CD4-positive, alpha-beta T cell treated with Interferon gamma for 1 hour (primary cell): ENCODE results near the gene CAPRIN1.
A peak's percentile ranks its signal among the peaks of the same experiment; 100 is the strongest.
"Not testable (repeated sequence)": the region's sequence is repeated elsewhere in the genome, so short reads cannot be mapped to it uniquely, and the experiment has no call there.

ENCODE experiments used
- DNase-seq: peaks from one replicate; pipeline ENCODE4 v3.0.0-alpha.2; 2020

Gene CAPRIN1

DNA sequence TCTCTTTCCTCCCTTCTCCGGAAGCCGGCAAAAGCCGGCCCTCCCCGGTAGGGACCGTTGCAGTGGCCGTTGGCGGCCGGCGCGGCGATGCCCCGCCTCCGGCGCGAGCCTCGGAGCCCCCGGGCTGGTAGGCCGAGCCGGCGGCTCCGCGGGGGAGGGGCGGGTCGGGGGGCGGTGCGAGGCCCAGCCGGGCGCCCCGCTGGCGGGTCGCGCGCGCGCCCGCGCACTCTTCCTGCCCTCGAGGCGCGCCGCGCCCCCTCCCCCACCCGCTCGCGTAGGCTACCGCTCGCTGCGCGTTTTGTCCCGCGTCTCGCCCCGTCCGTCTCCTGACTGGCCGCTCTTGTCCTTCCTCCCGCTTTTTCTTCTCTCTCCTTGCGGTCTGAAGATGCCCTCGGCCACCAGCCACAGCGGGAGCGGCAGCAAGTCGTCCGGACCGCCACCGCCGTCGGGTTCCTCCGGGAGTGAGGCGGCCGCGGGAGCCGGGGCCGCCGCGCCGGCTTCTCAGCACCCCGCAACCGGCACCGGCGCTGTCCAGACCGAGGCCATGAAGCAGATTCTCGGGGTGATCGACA is 591 bp downstream of the CAPRIN1 start:
- DNase-seq = peak; percentile 88

DNA sequence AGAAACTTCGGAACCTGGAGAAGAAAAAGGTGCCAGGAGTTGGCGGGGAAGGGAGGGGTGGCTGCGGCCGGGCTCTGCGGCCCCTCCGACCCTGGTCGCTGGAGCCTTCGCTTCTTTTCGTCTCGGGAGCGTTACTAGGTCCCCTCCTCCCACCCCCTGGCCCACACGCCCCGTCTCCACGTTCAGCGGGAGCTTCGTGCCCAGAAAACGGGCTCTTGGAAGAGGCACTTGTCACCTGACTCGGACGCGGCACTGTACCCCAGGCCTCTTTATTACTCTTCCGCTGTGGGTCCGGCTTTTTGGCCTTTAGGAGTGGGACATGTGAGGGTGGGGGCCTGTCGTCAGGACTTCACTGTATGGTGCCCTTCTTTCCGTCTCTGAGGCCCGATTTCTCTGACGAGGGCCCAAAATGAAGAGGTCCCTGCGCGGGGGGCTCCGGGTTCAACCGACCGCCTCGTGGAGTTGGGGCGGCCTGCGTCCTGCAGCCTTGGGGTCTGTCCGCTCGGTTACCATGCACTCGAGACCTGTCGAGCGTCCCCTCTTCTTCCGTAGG is 1.2 kb downstream of the CAPRIN1 start:
- no peak for DNase-seq

- DNase-seq = peak; percentile 79
These were observed 1.7 kb downstream of the CAPRIN1 start for GRCh38 chr11:34053161-34053686.

DNA sequence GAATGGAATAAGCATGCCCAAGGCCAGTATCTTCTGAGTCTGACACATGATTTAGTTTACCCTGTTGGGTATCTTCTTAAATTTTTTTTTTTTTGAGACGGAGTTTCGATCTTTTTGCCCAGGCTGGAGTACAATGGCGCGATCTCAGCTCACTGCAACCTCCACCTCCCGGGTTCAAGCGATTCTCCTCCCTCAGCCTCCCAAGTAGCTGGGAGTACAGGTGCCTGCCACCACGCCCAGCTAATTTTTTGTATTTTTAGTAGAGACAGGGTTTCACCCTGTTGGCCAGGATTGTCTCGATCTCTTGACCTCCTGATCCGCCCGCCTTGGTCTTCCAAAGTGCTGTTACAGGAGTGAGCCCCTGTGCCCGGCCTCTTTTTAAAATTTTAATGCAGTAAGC is 2.8 kb downstream of the CAPRIN1 start:
- not testable (repeated sequence) for DNase-seq

GRCh38 chr11:34055218-34056000 is 3.9 kb downstream of the CAPRIN1 start:
- DNase-seq = no peak

GRCh38 chr11:34056672-34057071 is 5.1 kb downstream of the CAPRIN1 start:
- DNase-seq = no peak

- no peak for DNase-seq
These were observed 11.7 kb downstream of the CAPRIN1 start for GRCh38 chr11:34063061-34063795.

DNA sequence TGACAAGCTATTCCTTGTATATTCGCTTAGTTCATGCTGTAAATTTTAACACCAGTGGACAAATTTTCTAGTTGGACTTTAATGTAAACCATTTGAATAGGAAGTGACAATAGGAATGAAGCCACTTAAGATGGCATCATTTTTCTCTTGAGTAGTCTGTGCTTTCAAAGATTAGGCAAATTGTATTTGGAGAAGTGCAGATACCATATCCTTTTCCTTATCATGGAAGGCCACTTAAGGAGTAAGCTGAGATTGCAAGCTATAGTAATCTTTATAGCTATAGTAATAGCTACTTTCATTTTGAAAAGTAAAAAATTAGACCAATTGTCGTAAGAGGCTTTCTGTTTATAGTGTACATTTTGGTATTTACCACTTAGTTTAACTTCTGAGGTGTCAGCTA is 12.8 kb downstream of the CAPRIN1 start:
- DNase-seq = no peak

DNA sequence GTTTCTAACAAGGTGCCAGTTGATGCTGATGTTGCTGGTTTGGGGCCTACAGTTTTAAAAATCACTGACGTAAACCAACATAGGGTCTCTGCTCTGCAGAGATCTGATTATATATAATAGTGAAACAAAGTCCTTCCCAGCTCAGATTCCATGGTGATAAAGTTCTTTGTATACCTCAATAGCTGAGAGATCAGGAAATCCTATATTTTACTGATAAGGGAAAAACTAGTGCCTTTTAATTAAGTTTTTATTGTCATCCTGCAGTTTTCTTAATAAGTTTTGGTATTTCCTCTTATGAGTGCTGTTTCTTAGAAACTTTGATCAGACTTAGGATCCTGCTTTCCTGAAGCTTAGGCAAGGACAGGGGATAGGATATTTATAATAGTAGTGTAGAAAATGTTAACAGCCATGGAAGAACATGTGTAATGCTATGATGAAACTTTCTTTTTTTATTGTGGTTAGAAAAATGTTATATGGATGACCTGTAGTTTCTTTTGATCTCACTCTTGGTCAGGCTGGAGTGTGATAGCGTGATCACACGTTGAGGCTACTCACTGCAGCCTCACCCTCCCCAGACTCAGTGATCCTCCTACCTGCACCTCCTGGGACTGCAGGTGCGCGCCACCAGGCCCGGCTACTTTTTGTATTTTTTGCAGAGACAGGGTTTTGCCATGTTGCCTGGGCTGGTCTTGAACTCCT is 14.1 kb downstream of the CAPRIN1 start:
- no peak for DNase-seq

DNA sequence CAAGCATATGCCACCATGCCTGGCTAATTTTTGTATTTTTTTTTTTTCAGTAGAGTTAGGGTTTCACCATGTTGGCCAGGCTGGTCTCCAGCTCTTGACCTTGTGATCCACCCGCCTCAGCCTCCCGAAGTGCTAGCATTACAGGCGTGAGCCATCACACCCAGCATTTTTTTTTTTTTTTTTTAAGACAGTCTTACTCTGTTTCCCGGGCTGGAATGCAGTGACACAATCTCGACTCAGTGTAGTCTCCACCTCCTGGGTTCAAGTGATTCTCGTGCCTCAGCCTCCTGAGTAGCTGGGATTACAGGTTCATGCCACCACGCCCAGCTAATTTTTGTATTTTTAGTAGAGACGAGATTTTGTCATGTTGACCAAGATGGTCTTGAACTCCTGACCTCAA is 15.2 kb downstream of the CAPRIN1 start:
- DNase-seq = not testable (repeated sequence)

DNA sequence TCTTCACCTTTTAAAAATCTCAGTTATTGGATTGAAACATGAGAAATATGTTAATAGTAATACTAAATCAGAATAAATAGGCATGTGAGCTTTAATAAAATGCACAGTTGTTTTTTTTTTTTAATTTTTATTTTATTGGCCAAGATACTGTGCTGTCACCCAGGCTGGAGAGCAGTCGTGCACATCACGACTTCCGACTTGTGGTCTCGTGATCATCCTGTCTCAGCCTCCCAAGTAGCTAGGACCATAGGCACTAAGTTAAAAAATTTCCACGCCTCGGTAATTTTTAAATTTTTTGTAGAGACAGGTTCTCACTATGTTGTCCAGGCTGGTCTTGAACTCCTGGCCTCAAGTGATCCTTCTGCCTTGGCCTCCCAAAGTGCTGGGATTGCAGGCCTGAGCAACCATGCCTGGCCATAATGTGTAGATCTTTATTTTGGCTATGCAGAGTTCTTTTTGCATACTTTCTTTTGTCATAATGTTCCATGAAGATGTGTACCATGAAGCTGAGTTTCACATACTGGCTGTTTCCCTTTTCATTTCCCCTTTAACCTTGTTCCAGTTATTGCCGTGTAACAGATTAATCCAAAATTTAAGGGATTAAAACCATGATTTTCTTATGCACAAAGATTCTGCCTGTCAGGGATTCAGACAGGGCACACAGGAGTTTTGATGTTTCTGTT is 16.0 kb downstream of the CAPRIN1 start:
- DNase-seq = no peak

GRCh38 chr11:34068111-34068510 is 16.6 kb downstream of the CAPRIN1 start:
- DNase-seq = no peak

- not testable (repeated sequence) for DNase-seq
These were observed 19.8 kb downstream of the CAPRIN1 start for GRCh38 chr11:34071306-34071705.

DNA sequence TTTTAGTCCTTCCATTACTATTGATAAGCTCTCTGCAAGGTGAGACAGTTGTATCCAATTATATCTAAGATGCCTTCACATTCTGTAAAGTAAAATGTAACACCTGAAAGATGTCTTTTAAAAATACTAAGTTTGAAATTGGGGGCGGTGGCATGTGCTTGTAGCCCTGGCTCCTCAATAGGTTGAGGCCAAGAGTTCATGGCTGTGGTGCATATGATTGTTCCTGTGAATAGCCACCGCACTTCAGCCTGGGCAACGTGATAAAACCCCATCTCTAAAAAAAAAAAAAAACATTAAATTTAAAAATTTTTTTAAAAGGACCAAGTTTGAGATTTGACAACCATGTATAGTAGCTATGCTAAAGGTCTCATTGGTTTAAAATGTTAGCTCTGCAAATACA is 20.5 kb downstream of the CAPRIN1 start:
- no peak for DNase-seq

GRCh38 chr11:34072832-34073231 is 21.3 kb downstream of the CAPRIN1 start:
- no peak for DNase-seq

DNA sequence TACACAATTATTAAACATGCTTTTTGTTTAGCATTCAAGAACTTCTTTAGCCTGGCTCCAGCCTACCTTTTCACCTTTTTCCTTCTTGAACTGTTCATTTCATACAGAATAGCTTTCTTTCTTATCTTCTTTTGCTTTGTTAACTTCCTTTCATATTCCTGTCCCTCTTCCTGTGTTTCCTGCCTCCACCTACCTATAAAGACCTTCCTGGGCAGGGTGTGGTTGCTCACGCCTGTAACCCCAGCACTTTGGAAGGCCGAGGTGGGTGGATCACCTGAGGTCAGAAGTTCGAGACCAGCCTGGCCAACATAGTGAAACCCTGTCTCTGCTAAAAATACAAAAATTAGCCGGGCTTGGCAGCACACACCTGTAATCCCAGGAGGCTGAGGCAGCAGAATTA is 22.9 kb downstream of the CAPRIN1 start:
- DNase-seq = no peak

DNA sequence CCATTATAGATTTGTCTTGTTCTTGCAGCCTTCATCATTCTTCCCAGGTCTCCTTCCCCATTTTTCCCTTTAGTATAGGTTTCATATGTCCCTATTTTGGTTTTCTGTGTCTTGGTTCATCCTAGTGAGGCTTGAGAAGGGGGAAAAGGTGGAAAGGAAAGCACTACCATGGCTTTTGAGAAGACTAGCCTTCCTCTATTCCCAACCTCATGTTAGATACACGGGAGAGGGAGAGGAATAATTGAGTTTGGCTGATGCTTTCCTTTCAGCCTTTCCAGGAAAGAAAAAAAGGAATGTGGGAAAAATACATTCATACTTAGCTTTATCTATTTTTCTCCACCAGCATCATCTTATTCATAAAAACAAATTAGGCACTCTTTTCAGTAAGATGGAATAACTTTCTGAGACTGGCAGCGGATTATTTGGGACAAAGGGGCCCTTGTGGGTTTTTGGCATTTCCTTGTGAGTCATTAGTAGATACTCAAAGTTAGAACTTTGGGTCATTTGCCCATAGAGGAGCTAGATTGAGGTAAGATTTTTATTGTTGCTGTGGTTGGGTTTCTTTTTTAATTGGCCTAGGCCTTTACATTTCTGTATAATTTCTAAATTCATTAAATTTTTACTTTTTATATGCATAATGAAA is 23.8 kb downstream of the CAPRIN1 start:
- DNase-seq = no peak

DNA sequence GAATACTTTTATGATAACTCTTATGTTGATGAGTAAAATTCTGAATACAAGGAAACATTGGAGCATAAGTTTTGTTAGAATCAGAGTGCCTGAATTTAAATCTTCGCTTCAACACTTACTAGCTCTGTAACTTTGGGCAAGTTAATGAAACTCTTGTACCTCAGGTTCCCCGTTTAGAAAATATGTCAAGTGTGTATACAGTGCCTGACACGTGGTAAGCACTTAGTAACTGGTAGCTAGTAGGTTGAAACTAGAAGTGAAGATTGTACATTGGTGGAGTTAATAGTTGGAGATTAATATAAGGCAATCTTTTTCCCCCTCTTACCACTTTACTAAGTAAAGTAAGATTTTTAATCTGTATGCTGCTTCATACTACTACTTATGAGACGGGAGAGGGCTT is 29.1 kb downstream of the CAPRIN1 start:
- DNase-seq = no peak

- DNase-seq = no peak
These were observed 33.1 kb downstream of the CAPRIN1 start for GRCh38 chr11:34084637-34085036.

DNA sequence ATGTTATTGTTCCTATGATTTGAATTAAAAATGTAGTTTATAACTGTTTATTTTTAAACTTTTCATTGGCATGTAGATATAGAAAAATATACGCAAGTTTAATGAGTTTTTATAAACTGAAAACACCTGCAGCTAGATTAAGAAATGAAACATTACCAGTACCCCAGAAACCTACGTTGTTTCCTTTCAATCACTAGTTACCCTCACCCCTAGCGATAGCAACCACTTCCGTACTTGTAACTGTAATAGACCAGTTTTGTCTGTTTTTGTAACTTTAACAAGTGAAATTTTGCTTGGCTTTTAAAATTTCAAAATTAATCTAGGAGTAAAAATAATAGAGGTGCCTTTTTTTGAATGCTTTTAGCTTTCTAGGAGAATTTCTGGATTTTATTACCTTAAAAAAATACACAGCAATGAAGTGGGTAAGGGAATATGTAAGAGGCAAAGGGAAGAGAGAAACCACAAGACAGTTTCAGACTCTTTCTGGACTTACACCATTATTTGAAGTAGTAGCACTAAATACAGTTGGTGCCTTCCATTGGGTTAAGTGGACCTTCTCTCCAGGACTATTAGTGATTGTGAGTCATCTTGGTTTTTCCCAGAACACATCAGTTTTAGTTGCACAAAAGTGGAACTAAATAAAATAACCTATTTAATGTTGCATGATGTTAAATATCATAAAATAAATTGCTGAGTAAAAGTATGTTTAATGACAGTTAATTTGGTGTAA is 35.2 kb downstream of the CAPRIN1 start:
- DNase-seq = no peak

DNA sequence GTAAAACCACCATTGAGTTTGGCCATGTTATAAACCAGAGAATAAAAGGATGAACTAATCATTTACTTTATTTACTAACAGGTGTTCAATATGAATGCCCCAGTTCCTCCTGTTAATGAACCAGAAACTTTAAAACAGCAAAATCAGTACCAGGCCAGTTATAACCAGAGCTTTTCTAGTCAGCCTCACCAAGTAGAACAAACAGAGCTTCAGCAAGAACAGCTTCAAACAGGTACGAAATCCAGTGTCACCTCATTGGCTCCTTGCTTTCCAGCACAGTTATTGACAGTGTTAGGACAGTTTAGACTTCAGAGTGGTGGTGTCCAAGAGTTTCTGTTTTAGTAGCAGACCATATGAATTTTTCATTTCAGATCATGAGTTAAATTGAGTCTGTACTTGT is 40.3 kb downstream of the CAPRIN1 start:
- no peak for DNase-seq
